ENCODE measurements around the gene BBS9. TPM values are rescaled to one million over a fixed set of nuclear protein-coding genes. Genes with fewer than 3 reads are reported as not detected.
A peak's percentile ranks its signal among the peaks of the same experiment; 100 is the strongest.
"Not testable (repeated sequence)": the region's sequence is repeated elsewhere in the genome, so short reads cannot be mapped to it uniquely, and the experiment has no call there.

Gene BBS9
- polyA plus RNA-seq, 4 donors, result 2.0 to 8.8 (median 3.0) TPM

GRCh38 chr7:33527008-33527407 lies 397.6 kb downstream of the BBS9 start:
- H3K27ac ChIP-seq (ENCODE audit: low read depth in 1 of 3, low read length in 2 of 3); H3K4me3 ChIP-seq (ENCODE audit: low read depth in 1 of 3, low read length in 3 of 3); H3K4me1 ChIP-seq (ENCODE audit: control insufficient read depth in 3 of 3, insufficient read depth in 2 of 3, low read depth in 1 of 3, low read length in 2 of 3); H3K36me3 ChIP-seq (ENCODE audit: control insufficient read depth in 3 of 3, insufficient read depth in 2 of 3, low read depth in 1 of 3, low read length in 3 of 3); FAIRE-seq; H3K27me3 ChIP-seq (ENCODE audit: control insufficient read depth in 3 of 3, insufficient read depth in 3 of 3, low read length in 3 of 3); DNase-seq; H3K9me3 ChIP-seq (ENCODE audit: control insufficient read depth in 2 of 2, insufficient read depth in 1 of 2, low read depth in 1 of 2, low read length in 1 of 2): not testable (repeated sequence)
- WGBS, 3 donors, result 60 to 67% (median 61%) methylated on average over 4 to 9 of the region's 9 CpGs

GRCh38 chr7:33527613-33528012 lies 398.2 kb downstream of the BBS9 start:
- not testable (repeated sequence) for H3K4me3 ChIP-seq (ENCODE audit: low read depth in 1 of 3, low read length in 3 of 3); H3K27me3 ChIP-seq (ENCODE audit: control insufficient read depth in 3 of 3, insufficient read depth in 3 of 3, low read length in 3 of 3); H3K36me3 ChIP-seq (ENCODE audit: control insufficient read depth in 3 of 3, insufficient read depth in 2 of 3, low read depth in 1 of 3, low read length in 3 of 3); DNase-seq; H3K4me1 ChIP-seq (ENCODE audit: control insufficient read depth in 3 of 3, insufficient read depth in 2 of 3, low read depth in 1 of 3, low read length in 2 of 3); H3K27ac ChIP-seq (ENCODE audit: low read depth in 1 of 3, low read length in 2 of 3); FAIRE-seq; H3K9me3 ChIP-seq (ENCODE audit: control insufficient read depth in 2 of 2, insufficient read depth in 1 of 2, low read depth in 1 of 2, low read length in 1 of 2)
- WGBS, 3 donors, result 65 to 86% (median 72%) methylated on average over 7 to 10 of the region's 10 CpGs

DNA sequence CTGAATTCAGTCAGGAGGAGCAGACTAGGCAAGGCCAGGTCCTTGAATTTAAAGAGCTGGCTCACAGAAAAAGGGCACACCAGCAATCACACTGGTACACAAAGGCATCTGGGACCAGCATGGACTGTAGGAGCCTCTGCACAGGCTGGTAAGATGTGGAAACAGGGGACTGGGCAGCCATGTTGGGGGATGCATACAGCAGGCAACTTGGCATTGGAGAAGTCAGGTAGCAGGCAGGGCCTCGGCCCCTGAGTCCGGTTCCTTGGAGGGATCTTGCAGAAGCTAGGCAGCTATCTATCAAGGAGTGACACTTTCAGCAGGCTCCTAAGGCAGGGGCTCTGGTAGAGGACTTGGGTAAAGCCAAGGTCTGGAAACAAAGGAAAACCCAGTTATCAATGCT lies 399.7 kb downstream of the BBS9 start:
- Histone ChIP-seq H3K9me3 (ENCODE audit: control insufficient read depth in 2 of 2, insufficient read depth in 1 of 2, low read depth in 1 of 2, low read length in 1 of 2) (no peaks in the 10 kb centered on the region), H3K4me1 (ENCODE audit: control insufficient read depth in 3 of 3, insufficient read depth in 2 of 3, low read depth in 1 of 3, low read length in 2 of 3) (peaks cover 0 to 3% (median 0%) of the 10 kb centered on the region in 3 donors), H3K27me3 (ENCODE audit: control insufficient read depth in 3 of 3, insufficient read depth in 3 of 3, low read length in 3 of 3) (no peaks in the 10 kb centered on the region), H3K27ac (ENCODE audit: low read depth in 1 of 3, low read length in 2 of 3) (no peak overlapping the region), H3K4me3 (ENCODE audit: low read depth in 1 of 3, low read length in 3 of 3) (no peak overlapping the region), H3K36me3 (ENCODE audit: control insufficient read depth in 3 of 3, insufficient read depth in 2 of 3, low read depth in 1 of 3, low read length in 3 of 3) (no peaks in the 10 kb centered on the region)
- DNase-seq (no peak), FAIRE-seq (no peak)
- WGBS, 3 donors, result 92 to 100% (median 97%) methylated on average over 2 of the region's 2 CpGs

GRCh38 chr7:33530664-33531063 lies 401.3 kb downstream of the BBS9 start:
- Histone ChIP-seq H3K36me3 (ENCODE audit: control insufficient read depth in 3 of 3, insufficient read depth in 2 of 3, low read depth in 1 of 3, low read length in 3 of 3) (peaks cover 0 to 3% (median 0%) of the 10 kb centered on the region in 3 donors), H3K4me1 (ENCODE audit: control insufficient read depth in 3 of 3, insufficient read depth in 2 of 3, low read depth in 1 of 3, low read length in 2 of 3) (peaks cover 0 to 11% (median 7%) of the 10 kb centered on the region in 3 donors), H3K9me3 (ENCODE audit: control insufficient read depth in 2 of 2, insufficient read depth in 1 of 2, low read depth in 1 of 2, low read length in 1 of 2) (no peaks in the 10 kb centered on the region), H3K27me3 (ENCODE audit: control insufficient read depth in 3 of 3, insufficient read depth in 3 of 3, low read length in 3 of 3) (no peaks in the 10 kb centered on the region), H3K27ac (ENCODE audit: low read depth in 1 of 3, low read length in 2 of 3) (no peak overlapping the region), H3K4me3 (ENCODE audit: low read depth in 1 of 3, low read length in 3 of 3) (no peak overlapping the region)
- no peak for FAIRE-seq
- WGBS, 3 donors, result 93 to 100% (median 94%) methylated on average over 1 of the region's 1 CpG
- DNase-seq, result no peak

DNA sequence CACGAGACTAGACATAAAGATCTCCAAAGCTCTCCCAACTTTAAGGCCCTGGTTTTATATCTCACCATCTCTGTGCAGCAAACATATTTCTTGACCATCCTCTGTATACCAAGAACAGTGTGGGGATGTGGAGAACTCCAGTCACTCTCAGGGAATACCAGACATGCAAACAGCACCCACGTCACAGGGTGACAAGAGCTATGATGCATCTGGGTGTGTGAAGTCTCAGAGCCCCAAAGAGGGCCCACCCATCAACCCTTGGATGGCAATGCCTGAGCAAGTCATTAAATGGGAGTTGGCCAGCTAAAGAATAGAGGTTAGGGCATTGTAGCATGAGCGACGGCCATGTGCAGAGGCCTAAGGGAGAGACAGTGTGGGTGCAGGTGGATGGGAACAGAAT lies 402.5 kb downstream of the BBS9 start:
- Histone ChIP-seq H3K4me1 (ENCODE audit: control insufficient read depth in 3 of 3, insufficient read depth in 2 of 3, low read depth in 1 of 3, low read length in 2 of 3) (peaks cover 2 to 18% (median 7%) of the 10 kb centered on the region in 3 donors), H3K27ac (ENCODE audit: low read depth in 1 of 3, low read length in 2 of 3) (no peak overlapping the region), H3K4me3 (ENCODE audit: low read depth in 1 of 3, low read length in 3 of 3) (no peak overlapping the region), H3K36me3 (ENCODE audit: control insufficient read depth in 3 of 3, insufficient read depth in 2 of 3, low read depth in 1 of 3, low read length in 3 of 3) (peaks cover 0 to 3% (median 0%) of the 10 kb centered on the region in 3 donors), H3K27me3 (ENCODE audit: control insufficient read depth in 3 of 3, insufficient read depth in 3 of 3, low read length in 3 of 3) (no peaks in the 10 kb centered on the region), H3K9me3 (ENCODE audit: control insufficient read depth in 2 of 2, insufficient read depth in 1 of 2, low read depth in 1 of 2, low read length in 1 of 2) (no peaks in the 10 kb centered on the region)
- no peak for DNase-seq
- FAIRE-seq, result no peak
- 89 to 95% (median 92%) methylated on average over 4 of the region's 4 CpGs for WGBS, 3 donors

DNA sequence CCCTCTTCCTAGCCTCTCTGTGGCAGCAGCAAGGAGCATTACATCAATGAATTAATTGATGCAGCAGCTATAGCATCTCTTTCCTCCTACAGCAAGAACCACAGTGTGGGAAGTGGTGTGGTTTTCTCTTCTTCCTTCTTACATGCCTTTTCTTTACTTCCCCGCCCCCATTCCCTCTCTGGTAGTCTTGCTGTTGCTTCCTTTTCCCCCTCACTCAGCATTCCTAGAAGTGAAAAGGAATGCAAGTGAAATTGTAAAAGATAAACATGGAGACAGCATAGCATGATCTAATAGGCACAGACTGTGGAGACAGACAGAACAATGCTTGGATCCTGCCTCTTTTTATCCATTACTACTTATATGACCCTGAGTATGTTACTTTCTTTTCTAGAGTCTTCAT lies 405.5 kb downstream of the BBS9 start:
- no peak overlapping the region for H3K4me3 ChIP-seq (ENCODE audit: low read depth in 1 of 3, low read length in 3 of 3)
- 47 to 95% (median 77%) methylated on average over 1 of the region's 1 CpG for WGBS, 3 donors
- H3K36me3 ChIP-seq (ENCODE audit: control insufficient read depth in 3 of 3, insufficient read depth in 2 of 3, low read depth in 1 of 3, low read length in 3 of 3), result peaks cover 0 to 6% (median 2%) of the 10 kb centered on the region in 3 donors
- H3K27ac ChIP-seq (ENCODE audit: low read depth in 1 of 3, low read length in 2 of 3), result peak overlapping the region in 1 of 3 donors; percentile 38
- DNase-seq (peak in 1 of 2 donors; percentile 22), FAIRE-seq (no peak)
- peaks cover 0 to 5% of the 10 kb centered on the region in 2 donors for H3K9me3 ChIP-seq (ENCODE audit: control insufficient read depth in 2 of 2, insufficient read depth in 1 of 2, low read depth in 1 of 2, low read length in 1 of 2)
- no peaks in the 10 kb centered on the region for H3K27me3 ChIP-seq (ENCODE audit: control insufficient read depth in 3 of 3, insufficient read depth in 3 of 3, low read length in 3 of 3)
- peaks cover 2 to 22% (median 7%) of the 10 kb centered on the region in 3 donors for H3K4me1 ChIP-seq (ENCODE audit: control insufficient read depth in 3 of 3, insufficient read depth in 2 of 3, low read depth in 1 of 3, low read length in 2 of 3)

DNA sequence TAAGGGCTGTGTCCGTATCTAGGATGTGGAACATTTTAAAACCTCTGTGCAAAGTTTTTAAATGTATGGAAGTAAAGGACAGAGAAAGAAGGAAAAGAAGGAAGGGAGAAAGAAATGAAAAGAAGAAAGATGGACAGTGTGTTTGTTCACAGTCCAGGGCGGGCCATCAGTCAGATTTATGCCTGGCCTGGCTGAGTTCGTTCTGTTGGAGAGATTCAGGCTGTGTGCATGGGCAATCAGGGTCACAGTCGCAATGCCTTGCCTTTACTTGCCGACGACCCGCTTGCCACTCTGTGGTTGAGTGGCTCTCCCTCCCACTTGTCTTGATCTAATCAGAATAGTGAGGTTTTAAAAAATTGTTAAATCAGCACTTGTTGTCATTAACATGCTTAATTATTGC lies 406.6 kb downstream of the BBS9 start:
- Histone ChIP-seq H3K4me1 (ENCODE audit: control insufficient read depth in 3 of 3, insufficient read depth in 2 of 3, low read depth in 1 of 3, low read length in 2 of 3) (peaks cover 2 to 22% (median 7%) of the 10 kb centered on the region in 3 donors), H3K9me3 (ENCODE audit: control insufficient read depth in 2 of 2, insufficient read depth in 1 of 2, low read depth in 1 of 2, low read length in 1 of 2) (peaks cover 0 to 5% of the 10 kb centered on the region in 2 donors), H3K4me3 (ENCODE audit: low read depth in 1 of 3, low read length in 3 of 3) (no peak overlapping the region), H3K27me3 (ENCODE audit: control insufficient read depth in 3 of 3, insufficient read depth in 3 of 3, low read length in 3 of 3) (no peaks in the 10 kb centered on the region), H3K36me3 (ENCODE audit: control insufficient read depth in 3 of 3, insufficient read depth in 2 of 3, low read depth in 1 of 3, low read length in 3 of 3) (peaks cover 0 to 6% (median 2%) of the 10 kb centered on the region in 3 donors), H3K27ac (ENCODE audit: low read depth in 1 of 3, low read length in 2 of 3) (peak overlapping the region in 1 of 3 donors; percentile 66)
- FAIRE-seq (no peak), DNase-seq (peak in 1 of 2 donors; percentile 17)
- WGBS, 3 donors, result 44 to 65% (median 54%) methylated on average over 7 of the region's 7 CpGs

DNA sequence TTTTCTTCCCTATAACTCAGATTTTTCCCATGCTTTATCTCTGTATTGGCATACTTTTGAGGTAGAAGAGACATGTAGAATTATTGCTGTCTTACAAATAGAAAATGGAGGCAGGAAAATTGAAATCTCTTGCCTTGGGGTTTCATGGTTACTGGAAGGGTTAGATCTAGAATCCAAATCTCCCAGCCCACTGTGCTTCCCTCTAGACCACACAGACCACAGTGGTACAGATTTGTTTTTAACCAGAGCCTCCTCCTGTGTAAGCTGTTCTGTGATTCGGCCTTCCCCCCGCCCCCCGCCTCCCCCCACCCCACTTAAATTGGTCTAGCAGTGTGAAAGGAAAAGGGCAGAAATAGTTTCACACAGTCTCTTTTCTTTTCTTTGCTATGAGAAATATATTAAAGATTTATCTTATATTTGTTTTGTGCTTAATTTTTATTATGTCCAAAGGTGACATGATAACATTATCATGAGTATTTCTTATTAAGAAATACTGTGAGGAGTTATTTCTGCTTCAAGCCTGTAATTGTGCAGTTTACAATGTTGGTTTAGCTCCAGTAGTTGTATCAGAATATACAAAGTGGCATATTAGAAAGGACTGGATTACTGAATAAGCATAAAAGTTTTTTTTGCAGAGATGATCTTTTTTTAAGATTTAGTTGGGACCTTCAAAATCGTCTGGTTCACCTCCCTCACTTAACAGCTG lies 407.2 kb downstream of the BBS9 start:
- WGBS, 3 donors, result 12 to 29% (median 25%) methylated on average over 2 to 4 of the region's 4 CpGs
- H3K27ac ChIP-seq (ENCODE audit: low read depth in 1 of 3, low read length in 2 of 3), result peak overlapping the region; percentile 11 to 66 (median 24)
- DNase-seq, result peak; percentile 61 to 65
- peaks cover 0 to 5% of the 10 kb centered on the region in 2 donors for H3K9me3 ChIP-seq (ENCODE audit: control insufficient read depth in 2 of 2, insufficient read depth in 1 of 2, low read depth in 1 of 2, low read length in 1 of 2)
- H3K4me3 ChIP-seq (ENCODE audit: low read depth in 1 of 3, low read length in 3 of 3), result no peak overlapping the region
- H3K27me3 ChIP-seq (ENCODE audit: control insufficient read depth in 3 of 3, insufficient read depth in 3 of 3, low read length in 3 of 3), result no peaks in the 10 kb centered on the region
- peaks cover 0 to 6% (median 2%) of the 10 kb centered on the region in 3 donors for H3K36me3 ChIP-seq (ENCODE audit: control insufficient read depth in 3 of 3, insufficient read depth in 2 of 3, low read depth in 1 of 3, low read length in 3 of 3)
- FAIRE-seq, result peak; percentile 57
- H3K4me1 ChIP-seq (ENCODE audit: control insufficient read depth in 3 of 3, insufficient read depth in 2 of 3, low read depth in 1 of 3, low read length in 2 of 3), result peaks cover 2 to 22% (median 7%) of the 10 kb centered on the region in 3 donors

All from small intestine (tissue), 7 donors.